T-helper 22 cell (primary cell): ENCODE measurements around the gene DNAJC12.
A peak's percentile ranks its signal among the peaks of the same experiment; 100 is the strongest.
"Not testable (repeated sequence)": the region's sequence is repeated elsewhere in the genome, so short reads cannot be mapped to it uniquely, and the experiment has no call there.

ENCODE experiments used
- DNase-seq: peaks from one replicate; pipeline ENCODE4 v3.0.0-alpha.2; 2020; ENCODE audit warnings: low read depth

The DNAJC12 gene

DNA sequence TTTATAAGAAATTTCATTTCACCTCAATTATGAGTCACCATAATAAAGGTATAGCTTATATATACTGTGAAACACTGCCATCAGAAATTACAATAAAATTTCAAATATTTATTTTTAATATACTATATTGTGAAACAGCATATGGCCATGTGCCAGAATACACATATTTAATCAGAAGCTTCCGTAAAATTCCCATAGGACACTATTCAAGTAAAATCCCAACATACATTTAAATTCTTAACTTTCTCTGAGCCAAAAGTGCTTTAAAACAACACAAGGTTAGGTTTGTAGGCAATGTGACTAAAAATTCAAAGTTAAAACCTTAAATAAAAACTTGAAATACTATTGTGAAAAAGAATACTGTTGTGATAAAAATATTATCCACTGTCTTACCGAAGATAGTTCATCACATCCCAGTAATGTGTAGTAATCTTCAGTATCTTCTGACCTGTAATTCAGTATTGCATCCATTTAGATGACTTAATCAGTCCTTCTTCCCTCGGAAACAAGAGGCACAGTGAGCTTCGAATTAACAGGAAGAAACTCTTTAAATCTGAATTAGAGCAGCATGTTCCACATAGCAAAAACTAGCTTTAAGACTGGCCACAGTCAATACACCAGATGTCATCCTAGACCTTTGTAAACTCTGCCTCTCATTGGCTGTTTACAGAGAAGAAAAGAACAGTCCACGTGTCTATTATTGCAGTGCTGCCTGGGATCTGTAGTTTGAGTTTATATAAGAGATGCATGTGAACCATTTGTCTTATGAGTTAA is at the start of gene DNAJC12:
Gene DNAJC12, minus strand, starts transcription at position 648 of the 774 bp plus-strand sequence. Its CDS starts 177 bp downstream, at position 471.
- no peak for DNase-seq

DNA sequence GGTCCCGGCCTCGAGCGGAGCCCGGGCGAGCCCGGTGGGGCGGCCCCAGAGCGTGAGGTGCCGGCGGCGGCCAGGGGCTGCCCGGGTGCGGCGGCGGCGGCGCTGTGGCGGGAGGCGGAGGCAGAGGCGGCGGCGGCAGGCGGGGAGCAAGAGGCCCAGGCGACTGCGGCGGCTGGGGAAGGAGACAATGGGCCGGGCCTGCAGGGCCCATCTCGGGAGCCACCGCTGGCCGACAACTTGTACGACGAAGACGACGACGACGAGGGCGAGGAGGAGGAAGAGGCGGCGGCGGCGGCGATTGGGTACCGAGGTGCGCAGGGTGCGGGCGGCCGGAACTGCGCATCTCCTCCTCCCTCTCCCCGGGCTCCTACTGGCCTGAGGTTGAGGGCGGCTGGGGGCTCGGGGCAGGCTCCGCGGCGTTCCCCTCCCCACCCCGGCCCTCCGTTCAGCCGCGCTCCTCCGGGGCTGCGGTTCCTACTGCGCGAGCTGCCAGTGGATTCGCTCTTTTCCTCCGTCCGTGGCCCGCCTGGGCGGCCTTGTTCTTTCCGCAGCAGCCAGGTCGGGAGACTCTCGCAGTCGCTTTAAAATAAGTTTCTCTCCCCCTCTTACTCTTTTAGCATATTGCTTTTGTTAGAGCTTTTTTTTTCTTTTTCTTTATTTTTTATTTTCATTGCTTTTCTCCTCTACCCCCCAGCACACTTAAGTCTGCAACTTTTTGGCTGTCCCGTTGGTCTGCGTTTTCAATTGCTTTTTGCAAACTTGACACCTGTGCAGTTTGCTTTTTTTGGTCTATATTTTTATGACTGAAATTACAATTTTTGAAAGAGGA is 47.1 kb upstream of the DNAJC12 start:
- DNase-seq, result peak; percentile 75

DNA sequence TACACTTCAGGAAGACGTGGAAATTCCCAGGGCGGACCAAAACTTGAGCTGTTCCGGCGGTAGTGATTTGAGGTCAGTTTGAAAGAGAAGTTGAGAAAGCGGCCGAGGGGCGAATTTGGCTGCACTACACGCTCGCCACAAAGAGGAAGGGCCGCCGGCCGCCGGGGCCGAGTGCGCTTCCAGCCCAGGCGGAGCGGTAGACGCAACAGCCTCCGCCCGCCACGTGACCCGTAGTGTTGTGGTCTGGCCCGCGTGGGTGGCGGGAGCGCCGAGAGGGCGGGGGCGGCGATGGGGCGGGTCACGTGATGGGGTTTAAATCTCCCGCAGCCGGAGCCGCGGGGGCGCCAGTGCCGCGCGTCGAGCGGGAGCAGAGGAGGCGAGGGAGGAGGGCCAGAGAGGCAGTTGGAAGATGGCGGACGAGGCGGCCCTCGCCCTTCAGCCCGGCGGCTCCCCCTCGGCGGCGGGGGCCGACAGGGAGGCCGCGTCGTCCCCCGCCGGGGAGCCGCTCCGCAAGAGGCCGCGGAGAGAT is 46.4 kb upstream of the DNAJC12 start, which contains the start of gene SIRT1:
Gene SIRT1, plus strand, starts transcription at position 344 of the 529 bp plus-strand sequence. Its CDS starts 66 bp downstream, at position 410.
- peak; percentile 87 for DNase-seq

DNA sequence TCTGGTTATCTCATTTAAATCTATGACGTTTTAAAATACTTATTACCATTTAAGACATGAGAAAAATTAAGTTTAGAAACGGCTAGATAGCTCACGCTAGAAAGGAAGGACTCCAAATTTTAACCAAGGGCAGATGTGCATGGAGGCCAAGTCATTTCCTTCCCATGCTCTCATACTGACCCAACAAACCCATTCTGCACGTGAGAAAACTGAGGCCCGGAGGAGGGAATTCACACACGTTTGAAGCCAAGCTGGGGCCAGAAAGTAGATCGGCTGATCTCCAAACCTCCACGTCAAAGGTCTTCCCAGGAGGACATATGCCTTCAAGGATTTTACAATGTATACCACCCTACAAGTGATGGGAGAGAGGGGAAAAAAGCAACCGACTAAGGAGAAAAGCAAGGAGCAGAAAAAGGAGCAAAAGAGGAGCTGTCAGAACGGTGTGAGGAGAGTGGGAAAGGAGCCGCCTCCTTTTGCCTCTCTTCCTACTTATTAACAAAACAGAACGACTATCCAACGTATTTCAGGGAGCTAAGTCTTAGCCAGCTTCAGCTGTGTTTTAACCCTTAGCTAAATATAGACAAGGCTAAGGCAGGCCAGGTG is 45.8 kb upstream of the DNAJC12 start:
- no peak for DNase-seq

DNA sequence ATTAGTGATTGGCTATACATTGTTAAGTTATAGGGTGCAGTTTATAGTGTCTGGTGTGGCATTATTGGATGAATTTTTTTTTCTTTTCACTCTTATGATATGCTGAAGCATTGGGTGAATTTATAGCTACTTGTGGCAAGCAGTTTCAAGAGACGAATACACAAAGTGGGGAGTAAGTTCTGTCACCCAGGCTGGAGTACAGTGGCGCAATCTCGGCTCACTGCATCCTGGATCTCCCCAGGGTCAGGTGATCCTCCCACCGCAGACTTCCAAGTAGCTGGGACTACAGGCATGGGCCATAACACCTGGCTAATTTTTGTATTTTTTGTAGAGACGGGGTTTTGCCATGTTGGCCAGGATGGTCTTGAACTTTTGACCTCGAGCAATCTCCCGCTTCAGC is 40.1 kb upstream of the DNAJC12 start:
- DNase-seq, result no peak

DNA sequence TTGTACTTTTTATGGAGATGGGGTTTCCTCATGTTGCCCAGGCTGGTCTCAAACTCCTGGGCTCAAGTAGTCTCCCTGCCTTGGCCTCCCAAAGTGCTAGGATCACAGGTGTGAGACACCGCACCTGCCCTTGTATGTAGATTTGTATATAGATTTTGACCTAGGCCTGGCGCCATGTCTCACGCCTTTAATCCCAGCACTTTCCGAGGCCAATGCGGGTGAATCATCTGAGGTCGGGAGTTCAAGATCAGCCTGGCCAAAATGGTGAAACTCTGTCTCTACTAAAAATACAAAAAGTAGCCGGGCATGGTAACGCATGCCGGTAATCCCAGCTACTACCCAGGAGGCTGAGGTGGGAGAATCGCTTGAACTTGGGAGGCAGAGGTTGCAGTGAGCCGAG is 39.4 kb upstream of the DNAJC12 start:
- DNase-seq, result not testable (repeated sequence)

DNA sequence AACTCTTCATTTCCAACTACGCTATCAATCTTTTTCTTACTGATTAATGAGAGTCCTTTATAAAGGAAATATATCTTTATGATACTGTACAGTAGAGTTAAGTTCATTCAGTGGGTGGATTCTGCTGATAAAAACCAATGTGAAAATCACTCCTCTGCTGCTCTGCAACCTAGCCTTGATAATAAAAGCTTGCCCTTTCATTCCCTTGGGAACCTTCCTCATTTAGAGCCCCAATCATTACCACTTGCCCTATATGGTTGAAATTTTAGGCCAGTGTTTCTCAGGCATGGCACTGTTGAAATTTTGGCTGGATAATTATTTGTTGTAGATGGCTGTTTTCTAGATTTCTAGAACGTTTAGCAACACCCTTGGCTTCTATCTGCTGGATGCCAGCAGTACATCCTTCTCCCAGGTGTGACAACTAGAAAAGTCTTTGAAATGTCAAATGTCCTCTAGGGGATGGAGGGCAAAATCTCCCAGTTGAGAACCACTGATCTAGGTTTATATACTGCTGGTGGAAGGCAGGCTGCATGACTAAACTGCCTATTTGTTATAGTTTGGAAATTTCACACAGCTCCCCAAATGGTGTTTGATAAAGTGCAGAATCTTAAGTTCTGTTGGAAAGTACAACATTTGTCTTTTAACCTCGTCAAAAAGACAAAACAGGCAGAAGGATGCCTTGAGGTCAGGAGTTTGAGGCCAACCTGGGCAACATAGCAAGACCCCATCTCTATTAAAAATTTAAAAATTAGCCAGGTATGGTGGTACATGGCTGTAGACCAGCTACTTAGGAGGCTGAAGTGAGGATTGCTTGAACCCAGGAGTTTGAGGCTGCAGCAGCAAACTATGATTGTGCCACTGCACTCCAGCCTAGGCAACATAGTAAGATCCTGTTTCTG is 37.6 kb upstream of the DNAJC12 start:
- DNase-seq, result no peak

DNA sequence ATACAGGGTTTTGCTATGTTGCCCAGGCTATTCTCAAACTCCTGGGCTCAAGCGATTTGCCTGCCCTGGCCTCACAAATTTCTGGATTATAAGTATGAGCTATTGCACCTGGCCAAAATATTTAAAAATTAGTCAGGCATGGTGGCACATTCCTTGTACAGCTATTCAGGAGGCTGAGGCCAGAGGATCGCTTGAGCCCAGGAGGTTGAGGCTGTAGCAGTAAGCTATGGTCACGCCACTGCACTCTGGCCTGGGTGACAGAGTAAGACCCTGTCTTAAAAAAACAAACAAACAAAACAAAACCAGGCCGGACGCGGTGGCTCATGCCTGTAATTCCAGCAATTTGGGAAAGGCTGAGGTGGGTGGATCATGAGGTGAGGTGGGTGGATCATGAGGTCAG is 32.0 kb upstream of the DNAJC12 start:
- no peak for DNase-seq

DNA sequence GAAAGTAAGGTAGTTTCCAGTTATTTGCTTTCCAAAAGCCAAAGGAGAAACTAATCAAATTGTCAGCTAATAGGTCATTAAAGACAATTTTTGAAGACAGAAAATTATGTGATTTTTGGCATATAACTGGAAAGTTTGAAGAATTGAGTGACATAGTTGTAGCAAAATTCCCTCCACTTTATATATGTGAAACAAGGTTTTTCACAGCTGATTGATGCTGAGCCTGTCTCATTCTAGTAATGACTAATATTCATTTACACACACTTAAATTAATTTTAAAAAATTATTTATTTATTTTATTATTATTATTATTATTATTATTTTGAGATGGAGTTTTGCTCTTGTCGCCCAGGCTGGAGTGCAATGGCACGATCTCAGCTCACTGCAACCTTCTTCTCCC is 30.1 kb upstream of the DNAJC12 start:
- DNase-seq, result no peak

DNA sequence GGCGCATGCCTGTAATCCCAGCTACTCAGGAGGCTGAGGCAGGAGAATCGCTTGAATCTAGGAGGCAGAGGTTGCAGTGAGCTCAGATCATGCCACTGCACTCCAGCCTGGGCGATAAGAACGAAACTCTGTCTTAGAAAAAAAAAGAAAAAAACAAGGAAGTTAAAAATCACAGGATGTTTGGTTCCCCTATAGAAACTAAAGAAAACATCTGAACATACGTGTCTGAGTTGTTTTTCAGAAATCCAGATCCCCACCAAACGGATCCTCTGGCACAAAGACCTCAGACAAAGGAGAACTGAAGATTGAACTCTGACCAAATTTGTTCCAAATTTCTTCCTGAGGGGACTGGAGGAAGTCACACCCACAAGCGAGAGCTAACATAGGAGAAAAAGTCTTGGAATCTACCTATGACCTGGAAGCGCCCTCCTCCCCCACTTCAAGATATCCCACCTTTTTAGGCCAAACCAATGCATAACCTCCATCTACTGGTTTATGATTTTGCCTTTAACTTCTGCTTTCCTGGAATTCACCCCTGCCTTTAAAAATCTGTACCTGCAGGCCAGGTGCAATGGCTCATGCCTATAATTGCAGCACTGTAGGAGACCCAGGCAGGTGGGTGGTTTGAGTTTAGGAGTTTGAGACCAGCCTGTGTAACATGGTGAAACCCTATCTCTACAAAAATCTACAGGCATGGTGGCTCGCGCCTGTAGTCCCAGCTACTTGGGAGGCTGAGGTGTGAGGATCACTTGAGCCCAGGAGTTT is 26.8 kb upstream of the DNAJC12 start:
- DNase-seq, result no peak

DNA sequence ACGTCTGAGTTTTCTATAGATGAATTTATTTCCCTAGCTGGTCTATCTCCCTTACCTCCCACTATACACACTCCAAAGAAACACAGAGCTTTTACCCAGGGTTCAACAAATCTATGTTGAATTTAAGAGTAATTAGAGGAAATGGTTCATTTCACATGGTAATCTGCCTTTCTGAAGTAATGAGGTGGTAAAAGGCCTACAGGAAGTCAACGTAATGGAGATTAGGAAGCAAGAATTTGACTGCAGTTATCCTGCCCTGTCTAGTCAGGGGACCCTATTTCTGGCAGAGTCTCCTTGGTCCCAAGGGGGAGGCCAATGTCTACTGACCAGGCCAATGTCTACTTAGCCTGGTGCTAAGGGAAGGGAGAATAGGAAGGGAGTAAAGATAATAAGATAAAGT is 25.1 kb upstream of the DNAJC12 start:
- DNase-seq, result no peak

DNA sequence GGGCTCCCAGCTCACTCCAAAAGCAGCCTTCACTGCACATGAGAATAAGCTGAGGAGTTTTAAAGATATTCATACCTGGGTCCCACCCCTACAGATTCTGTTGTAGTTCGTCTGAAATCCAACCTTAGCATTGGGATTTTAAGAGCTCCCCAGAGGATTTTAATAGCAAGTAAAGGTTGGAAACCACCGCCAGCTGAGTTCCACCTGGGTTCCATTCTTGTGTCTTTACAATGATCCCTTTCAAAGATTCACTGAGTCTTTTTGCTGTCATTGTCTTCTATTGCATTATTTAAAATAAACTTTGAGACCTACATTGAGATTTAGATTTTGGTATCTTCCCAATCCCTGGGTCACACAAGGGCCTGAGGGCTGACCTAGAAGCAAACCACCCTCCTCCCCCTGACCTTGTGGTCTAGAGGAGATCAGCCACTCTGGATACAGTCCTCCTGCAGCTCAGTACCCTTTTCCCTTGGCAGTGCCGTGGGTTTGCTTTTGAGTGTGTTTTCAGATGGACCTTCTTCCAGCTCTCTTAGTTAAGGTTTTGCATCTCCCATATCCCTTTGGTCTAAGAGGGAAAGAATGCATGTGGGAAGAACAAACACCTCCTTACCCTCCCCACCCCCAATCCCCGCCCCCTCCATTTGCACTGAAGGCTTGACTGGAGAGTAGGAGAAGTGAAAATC is 23.9 kb upstream of the DNAJC12 start:
- no peak for DNase-seq

DNA sequence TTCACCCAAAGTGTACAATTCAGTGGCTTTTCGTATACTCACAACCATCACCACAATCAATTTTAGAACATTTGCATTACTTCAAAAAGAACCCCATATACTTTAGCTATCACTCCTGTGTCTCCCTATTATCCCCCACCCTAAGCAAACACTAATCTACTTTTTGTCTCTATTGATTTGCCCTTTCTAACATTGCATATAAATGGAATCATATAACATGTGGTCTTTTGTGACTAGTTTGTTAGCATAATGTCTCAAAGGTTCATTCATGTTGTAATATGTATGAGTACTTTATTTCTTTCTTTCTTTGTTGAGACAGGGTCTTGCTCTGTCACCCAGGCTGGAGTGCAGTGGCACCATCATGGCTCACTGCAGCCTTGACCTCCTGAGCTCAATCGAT is 21.0 kb upstream of the DNAJC12 start:
- no peak for DNase-seq

DNA sequence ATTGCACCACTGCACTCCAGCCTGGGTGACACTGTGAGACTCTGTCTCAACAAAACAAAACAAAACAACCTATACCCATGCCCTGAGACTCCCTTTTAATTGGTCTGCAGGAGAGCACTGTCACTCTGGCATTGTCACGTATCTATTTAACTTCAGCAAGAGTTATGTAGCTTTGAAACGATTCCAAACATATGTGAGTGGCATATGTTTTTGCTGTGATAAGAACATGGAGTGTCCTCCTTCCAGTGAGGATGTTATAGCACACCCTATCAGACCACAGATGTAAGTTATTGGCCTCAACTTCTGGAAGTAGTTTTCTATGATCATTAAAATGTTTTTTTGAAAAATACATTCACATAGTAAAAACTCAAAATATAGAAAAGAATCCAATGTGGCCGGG is 15.5 kb upstream of the DNAJC12 start:
- no peak for DNase-seq

DNA sequence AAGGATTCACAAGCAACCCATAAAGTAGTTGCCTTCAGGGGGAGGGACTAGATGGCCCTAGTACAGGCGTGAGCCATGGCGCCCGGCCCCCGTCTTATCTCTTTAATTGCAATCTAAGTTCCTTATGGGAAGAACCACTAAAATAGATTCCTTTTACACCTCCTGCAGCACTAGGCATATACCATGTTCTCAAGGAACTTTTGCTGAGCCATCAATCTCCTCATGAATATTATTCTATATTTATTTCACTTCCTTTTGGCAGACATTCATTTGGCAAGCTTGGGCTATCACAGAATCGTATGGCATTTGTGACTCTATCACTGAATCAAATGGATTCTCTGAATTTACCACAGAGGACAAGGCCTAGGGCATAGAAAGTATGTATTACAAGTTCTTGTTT is 14.8 kb upstream of the DNAJC12 start:
- no peak for DNase-seq

DNA sequence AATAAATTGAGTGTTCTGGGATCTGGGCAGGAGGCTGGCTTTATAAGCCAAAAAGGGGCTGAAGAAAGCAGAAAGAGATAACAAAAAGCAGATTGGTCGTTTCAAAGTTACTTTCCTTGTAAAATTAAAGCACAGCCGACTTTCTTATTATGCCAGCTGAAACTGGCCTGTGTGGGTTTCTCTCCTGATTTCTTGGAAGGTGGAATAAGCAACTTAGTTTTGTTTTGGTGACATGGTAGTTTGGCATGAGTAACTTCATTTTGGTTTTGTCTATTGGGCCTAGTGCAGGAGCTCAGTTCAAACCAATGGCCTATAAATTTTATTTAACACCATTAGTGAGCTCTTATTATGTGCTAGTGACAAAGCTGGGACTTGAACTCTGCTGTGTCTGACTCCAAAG is 13.2 kb upstream of the DNAJC12 start:
- DNase-seq, result no peak

DNA sequence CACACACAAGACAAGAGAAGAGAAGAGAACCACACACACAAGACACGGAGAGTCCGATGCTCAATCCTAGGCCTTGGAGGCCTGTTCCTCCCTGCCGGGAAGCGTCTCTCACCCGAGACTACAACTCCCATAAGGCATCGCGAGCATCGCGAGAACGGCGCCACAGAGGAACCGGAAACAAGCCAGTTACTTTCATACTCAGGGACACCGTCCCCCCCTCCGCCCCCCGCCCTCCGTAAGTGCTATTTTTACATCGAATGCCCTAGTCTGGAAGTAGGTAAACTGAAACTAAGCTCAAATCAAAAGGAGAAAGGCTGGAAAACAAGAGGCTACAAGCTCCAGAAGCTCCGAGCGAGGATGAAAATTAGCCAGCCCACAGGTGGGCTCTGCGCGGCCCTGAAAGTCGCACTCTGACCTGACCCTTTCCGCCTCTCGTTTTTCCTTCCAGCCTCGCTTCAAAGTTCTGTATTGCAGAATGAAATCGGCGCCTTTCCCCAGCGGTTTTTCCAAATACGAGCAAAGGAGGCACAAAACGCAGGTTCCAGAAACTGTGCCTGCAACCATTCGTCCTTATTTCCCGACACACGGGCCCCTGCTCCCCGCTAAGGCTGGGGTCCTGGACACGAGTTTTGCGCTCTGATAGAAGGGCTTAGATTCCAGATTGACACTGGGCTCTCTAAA is 11.5 kb upstream of the DNAJC12 start:
- peak; percentile 81 for DNase-seq

DNA sequence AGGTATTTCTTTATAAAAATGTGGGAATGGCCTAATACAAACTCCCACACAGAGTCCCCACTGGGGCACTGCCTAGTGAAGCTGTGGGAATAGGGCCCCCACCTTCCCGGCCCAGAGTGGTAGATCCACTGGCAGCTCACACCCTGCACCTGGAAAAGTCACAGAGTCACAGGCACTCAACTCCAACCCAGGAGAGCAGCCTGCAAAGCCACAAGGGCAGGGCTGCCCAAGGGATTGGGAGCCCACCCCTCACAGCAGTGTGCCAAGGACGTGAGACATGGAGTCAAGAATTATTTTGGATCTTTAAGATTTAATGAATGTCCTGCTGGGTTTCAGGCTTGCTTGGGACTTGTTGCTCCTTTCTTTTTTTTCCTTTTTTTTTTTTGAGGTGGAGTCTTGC is 5.3 kb upstream of the DNAJC12 start:
- no peak for DNase-seq

DNA sequence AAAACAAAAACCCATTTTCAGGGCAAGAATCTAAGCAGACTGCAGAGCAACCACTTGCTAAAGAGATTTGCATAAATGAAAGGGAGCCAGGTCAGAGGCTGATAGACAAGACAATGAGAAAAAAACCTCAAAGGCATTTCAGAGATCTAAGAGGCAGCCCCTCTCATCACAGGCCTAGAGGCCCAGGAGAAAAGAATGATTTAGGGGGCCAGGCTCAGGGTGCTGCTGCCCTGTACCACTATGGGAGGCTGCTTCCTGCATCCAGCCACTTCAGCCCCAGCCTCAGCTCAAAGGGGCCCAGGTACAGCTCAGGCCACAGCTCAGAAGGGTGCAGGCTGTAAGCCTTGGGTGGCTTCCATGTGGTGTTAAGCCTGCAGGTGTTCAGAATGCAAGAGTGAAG is 3.7 kb upstream of the DNAJC12 start:
- DNase-seq, result no peak

DNA sequence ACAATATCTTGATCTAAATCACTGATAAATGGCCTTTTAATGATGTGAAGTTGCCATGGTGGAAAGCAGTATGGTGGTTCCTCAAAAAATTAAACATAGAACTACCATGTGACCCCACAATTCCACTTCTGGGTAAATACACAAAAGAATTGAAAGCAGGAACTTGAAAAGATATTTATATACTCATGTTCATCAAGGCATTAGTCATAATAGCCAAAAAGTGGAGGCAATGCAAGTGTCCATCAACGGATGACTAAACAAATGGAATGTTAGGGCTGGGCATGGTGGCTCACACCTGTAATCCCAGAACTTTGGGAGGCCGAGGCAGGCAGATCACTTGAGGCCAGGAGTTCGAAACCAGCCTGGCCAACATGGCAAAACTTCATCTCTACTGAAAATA is 2.0 kb upstream of the DNAJC12 start:
- no peak for DNase-seq
